Uterus (tissue), 4 donors: ENCODE results near the gene LMOD1. TPM values are rescaled to one million over a fixed set of nuclear protein-coding genes. Genes with fewer than 3 reads are reported as not detected.
A peak's percentile ranks its signal among the peaks of the same experiment; 100 is the strongest.

Source experiments
- DNase-seq, 2 donors: peaks; one replicate each; pipeline ENCODE4 v3.0.0-alpha.2; 2019 to 2020
- H3K27ac ChIP-seq, 2 donors: fragments of 200-600 bp; sonication (generic); 1 replicate in 1 of 2; 2 replicates in 1 of 2; pipeline ENCODE4 v1.5.1; 2016 to 2018
- H3K27me3 ChIP-seq, 2 donors: fragments of 200-600 bp; sonication (generic); one replicate each; pipeline ENCODE4 v1.5.1; 2018 to 2019; ENCODE audit warnings: control low read depth in 1 of 2
- H3K36me3 ChIP-seq, 2 donors: fragments of 200-600 bp; sonication (generic); one replicate each; pipeline ENCODE4 v1.5.1; 2019; ENCODE audit warnings: control low read depth in 1 of 2
- H3K4me1 ChIP-seq, 2 donors: fragments of 200-600 bp; sonication (generic); one replicate each; pipeline ENCODE4 v1.5.1; 2018 to 2019; ENCODE audit warnings: control low read depth in 1 of 2
- H3K4me3 ChIP-seq, 2 donors: fragments of 200-600 bp; sonication (generic); 1 replicate in 1 of 2; 2 replicates in 1 of 2; pipeline ENCODE4 v1.5.1; 2018 to 2019; ENCODE audit warnings: mild to moderate bottlenecking in 1 of 2
- H3K9me3 ChIP-seq, 2 donors: fragments of 200-600 bp; sonication (generic); one replicate each; pipeline ENCODE4 v1.5.1; 2019; ENCODE audit warnings: control low read depth in 1 of 2
- POLR2A ChIP-seq, 2 donors: fragments of 450-650 bp; IDR thresholded peaks; one replicate each; pipeline ENCODE4 v1.6.1; 2016; ENCODE audit warnings: antibody characterized with exemption in 2 of 2, mild to moderate bottlenecking in 1 of 2, moderate library complexity in 1 of 2
- intact Hi-C: fragments of 100-400 bp; cut with DNase I; formaldehyde crosslinking; loops from one replicate; pipeline ENCODE4 v1.15.1; 2023; ENCODE audit warnings: low total_unique reads
- total RNA-seq, 4 donors: library from RNA; depleted of rRNA in 3 of 4; stranded (reverse); fragments of >200 nt in 3 of 4; gene quantifications; one replicate each; pipeline versions ENCODE4 v1.1.0 to v1.2.4, GENCODE V29; 2014 to 2023
- TF ChIP-seq, protein P1 (sequence below), 4 experiments: fragments of 200-600 bp in 2 of 4; fragments of 450-650 bp in 2 of 4; sonication (generic) in 2 of 4; IDR thresholded peaks; one replicate each; pipeline ENCODE4 v1.5.1; 2016 to 2019; ENCODE audit warnings: antibody characterized with exemption in 4 of 4, mild to moderate bottlenecking in 2 of 4, moderate library complexity in 1 of 4
- donor health status: DM: yes; HTN: yes; CAD: no.

Gene LMOD1
- total RNA-seq, 4 donors from 2014 or later = 38.9 to 377 (median 147) TPM

GRCh38 chr1:201887116-201887866, 59.1 kb downstream of the LMOD1 start:
- Histone ChIP-seq H3K27me3 (no peaks in the 10 kb centered on the region), H3K4me1 (peaks cover 3 to 10% of the 10 kb centered on the region in 2 donors), H3K4me3 (no peak overlapping the region), H3K27ac (no peak overlapping the region), H3K36me3 (no peaks in the 10 kb centered on the region), H3K9me3 (no peaks in the 10 kb centered on the region)
- TF ChIP-seq, protein P1, sequence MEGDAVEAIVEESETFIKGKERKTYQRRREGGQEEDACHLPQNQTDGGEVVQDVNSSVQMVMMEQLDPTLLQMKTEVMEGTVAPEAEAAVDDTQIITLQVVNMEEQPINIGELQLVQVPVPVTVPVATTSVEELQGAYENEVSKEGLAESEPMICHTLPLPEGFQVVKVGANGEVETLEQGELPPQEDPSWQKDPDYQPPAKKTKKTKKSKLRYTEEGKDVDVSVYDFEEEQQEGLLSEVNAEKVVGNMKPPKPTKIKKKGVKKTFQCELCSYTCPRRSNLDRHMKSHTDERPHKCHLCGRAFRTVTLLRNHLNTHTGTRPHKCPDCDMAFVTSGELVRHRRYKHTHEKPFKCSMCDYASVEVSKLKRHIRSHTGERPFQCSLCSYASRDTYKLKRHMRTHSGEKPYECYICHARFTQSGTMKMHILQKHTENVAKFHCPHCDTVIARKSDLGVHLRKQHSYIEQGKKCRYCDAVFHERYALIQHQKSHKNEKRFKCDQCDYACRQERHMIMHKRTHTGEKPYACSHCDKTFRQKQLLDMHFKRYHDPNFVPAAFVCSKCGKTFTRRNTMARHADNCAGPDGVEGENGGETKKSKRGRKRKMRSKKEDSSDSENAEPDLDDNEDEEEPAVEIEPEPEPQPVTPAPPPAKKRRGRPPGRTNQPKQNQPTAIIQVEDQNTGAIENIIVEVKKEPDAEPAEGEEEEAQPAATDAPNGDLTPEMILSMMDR (IDR thresholded peaks at IDR 0.05) = no peak
- no peak for TF ChIP-seq POLR2A (IDR thresholded peaks at IDR 0.05)
- peak in 1 of 2 donors; percentile 3 for DNase-seq
- intact Hi-C loops = no loop called here

DNA sequence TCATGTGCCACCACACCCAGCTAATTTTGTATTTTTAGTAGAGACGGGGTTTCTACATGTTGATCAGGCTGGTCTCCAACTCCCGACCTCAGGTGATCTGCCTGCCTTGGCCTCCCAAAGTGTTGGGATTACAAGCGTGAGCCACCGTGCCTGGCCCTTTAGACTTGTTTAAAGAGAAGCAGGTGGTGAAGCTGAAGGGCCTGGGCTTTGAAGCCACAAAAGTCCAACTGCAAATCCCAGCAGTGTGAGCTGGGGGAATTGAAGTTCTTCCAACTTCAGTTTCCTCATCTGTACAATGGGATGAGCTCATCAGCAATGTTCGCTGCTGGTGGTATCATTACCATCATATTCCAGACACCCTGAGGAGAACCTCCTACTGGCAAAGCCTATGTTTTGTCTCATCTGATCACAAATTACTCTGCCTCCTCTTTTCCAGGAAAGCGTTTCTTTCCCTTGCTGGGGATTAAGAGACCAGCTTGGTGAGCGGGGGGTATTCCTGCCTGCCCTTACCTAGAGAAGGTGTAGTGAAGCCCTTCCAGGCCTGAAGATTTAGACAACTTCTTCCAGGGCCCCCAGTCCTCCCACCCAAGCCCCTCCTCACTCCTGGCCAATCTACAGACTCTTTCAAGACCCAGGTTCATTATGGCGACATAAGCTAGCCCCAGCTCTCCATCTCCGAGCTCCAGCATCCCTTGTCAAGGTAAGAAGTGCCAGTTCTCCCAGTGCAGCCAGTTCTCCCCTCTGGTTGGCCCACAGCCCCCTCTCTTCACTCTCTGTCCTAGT, 60.1 kb downstream of the LMOD1 start:
- Histone ChIP-seq H3K4me3 (no peak overlapping the region), H3K27ac (no peak overlapping the region), H3K27me3 (no peaks in the 10 kb centered on the region), H3K4me1 (peaks cover 3 to 10% of the 10 kb centered on the region in 2 donors), H3K9me3 (no peaks in the 10 kb centered on the region), H3K36me3 (no peaks in the 10 kb centered on the region)
- no peak for TF ChIP-seq POLR2A (IDR thresholded peaks at IDR 0.05)
- TF ChIP-seq, protein P1 (IDR thresholded peaks at IDR 0.05) = no peak
- intact Hi-C loops = no loop called here
- DNase-seq = peak in 1 of 2 donors; percentile 11

DNA sequence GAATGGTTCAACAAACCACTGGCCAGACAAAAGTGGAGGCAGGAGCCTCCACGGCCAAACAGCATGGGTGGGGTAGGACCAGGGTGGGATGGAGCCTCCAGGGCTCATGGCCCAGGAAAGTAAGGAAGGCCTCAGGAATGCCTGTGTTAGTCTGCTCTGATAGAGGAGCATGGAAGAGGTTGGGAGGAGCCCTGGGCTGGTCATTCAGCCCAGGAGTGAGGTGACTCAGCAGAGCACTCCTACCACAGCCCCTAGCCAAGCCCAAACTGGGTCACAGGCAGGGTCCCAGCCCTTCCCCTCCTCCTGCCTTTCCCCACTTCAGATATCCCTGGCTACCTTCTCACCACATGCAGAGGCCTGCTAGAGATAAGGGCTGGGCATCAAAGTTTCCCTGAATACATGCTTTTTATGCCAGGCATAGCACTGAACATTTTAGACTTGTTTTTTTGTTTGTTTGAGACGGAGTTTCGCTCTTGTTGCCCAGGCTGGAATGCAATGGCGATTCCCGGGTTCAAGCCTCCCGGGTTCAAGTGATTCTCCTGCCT, 60.7 kb downstream of the LMOD1 start:
- Histone ChIP-seq H3K4me3 (no peak overlapping the region), H3K27me3 (no peaks in the 10 kb centered on the region), H3K27ac (no peak overlapping the region), H3K9me3 (no peaks in the 10 kb centered on the region), H3K36me3 (no peaks in the 10 kb centered on the region), H3K4me1 (peaks cover 3 to 8% of the 10 kb centered on the region in 2 donors)
- TF ChIP-seq, protein P1 (IDR thresholded peaks at IDR 0.05) = no peak
- TF ChIP-seq POLR2A (IDR thresholded peaks at IDR 0.05) = no peak
- intact Hi-C loops = no loop called here
- DNase-seq = peak in 1 of 2 donors; percentile 14

GRCh38 chr1:201884425-201884824, 61.9 kb downstream of the LMOD1 start:
- Histone ChIP-seq H3K27ac (no peak overlapping the region), H3K27me3 (no peaks in the 10 kb centered on the region), H3K36me3 (no peaks in the 10 kb centered on the region), H3K4me1 (peaks cover 0 to 3% of the 10 kb centered on the region in 2 donors), H3K4me3 (no peak overlapping the region), H3K9me3 (no peaks in the 10 kb centered on the region)
- no peak for DNase-seq
- intact Hi-C loops = no loop called here
- TF ChIP-seq, protein P1 (IDR thresholded peaks at IDR 0.05) = no peak

DNA sequence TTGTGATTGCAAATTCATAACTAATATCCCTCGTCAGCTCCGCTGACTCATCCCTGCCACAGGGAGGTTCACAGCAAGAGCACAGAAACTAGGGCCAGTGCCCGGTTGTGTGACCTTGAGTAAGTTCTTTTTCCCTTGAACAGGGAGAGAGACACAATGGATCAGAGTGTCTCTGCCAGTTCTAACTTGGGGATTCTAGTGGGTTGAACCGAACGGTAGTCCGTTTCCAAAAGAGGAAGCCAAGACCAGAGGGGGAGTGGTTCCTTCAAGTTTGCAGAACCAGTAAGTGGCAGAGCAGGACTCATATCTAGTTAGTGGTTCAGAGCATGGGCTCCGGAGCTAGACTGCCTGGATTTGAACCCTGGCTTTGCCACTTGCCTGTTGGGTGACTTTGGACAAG, 62.6 kb downstream of the LMOD1 start:
- peak in 1 of 2 donors; percentile 16 for DNase-seq
- no peak overlapping the region for H3K4me3 ChIP-seq
- intact Hi-C loops = no loop called here

More for the DNA sequence above, 62.6 kb downstream of the LMOD1 start:
- Histone ChIP-seq H3K36me3 (no peaks in the 10 kb centered on the region), H3K27me3 (no peaks in the 10 kb centered on the region), H3K9me3 (no peaks in the 10 kb centered on the region), H3K27ac (no peak overlapping the region), H3K4me1 (no peaks in the 10 kb centered on the region)
- TF ChIP-seq, protein P1 (IDR thresholded peaks at IDR 0.05) = no peak
- no peak for TF ChIP-seq POLR2A (IDR thresholded peaks at IDR 0.05)
